ENCODE measurements around the gene NOSTRIN. TPM values are rescaled to one million over a fixed set of nuclear protein-coding genes. Genes with fewer than 3 reads are reported as not detected.
A peak's percentile ranks its signal among the peaks of the same experiment; 100 is the strongest.

The NOSTRIN gene
- total RNA-seq, 1 experiment from 2014 or later = 0.68 TPM

DNA sequence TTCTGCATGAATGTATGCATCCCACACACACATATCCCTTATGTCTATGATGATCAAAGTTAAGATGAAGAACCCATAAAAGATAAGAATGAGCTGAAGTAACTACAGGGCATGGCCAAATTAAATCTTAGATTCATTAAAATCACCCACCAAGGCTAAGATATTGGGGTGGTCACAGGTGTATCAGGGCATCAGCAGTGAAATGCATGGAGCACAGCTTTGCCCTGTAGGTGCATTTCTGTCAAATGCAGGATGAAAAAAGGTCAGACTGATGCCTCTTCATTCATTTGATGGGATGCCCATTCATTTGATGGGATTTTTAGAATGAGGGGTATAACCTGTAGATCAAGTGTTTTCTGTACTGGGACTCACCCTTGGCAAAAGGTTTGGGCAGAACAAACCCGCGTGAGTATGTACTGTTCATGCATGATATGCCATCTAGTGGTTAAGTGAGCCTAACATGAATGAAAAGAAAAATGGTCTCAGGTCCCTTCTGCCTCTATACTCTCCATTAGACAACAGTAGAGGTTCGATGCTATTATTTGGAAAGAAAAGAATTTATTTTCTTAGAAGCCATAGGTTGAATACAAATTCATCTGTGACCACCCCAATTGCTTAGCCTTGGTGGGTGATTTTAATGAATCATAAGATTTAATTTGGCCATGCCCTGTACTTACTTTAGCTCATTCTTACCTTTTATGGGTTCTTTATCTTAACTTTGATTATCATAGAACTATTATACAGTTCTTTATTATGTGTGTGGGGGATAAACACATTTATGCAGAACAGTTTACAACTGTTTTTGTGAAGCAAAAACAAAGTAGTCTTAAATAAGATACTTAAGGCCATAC, 43.2 kb upstream of the NOSTRIN start:
- intact Hi-C loops (cut with micrococcal nuclease; ENCODE audit: unreplicated experiment) = loop anchor here (1.0 kb wide), 1 partner anchor 413 kb away; no protein-coding TSS in a partner anchor
- Histone ChIP-seq H4K20me1 (ENCODE audit: insufficient read depth) (no peaks in the 10 kb centered on the region), H3K36me3 (ENCODE audit: low read depth) (no peaks in the 10 kb centered on the region), H3K27me3 (ENCODE audit: insufficient read depth, low read depth) (no peaks in the 10 kb centered on the region), H3K4me3 (no peak overlapping the region), H3F3A (ENCODE audit: insufficient read depth, low read depth) (no peaks in the 10 kb centered on the region), H3K4me2 (no peak overlapping the region), H2AFZ (no peak overlapping the region), H3K4me1 (replicated peaks; ENCODE audit: insufficient read depth) (no peaks in the 10 kb centered on the region), H3K27ac (no peak overlapping the region), H3K9me2 (ENCODE audit: insufficient read depth) (no peaks in the 10 kb centered on the region), H3K9me3 (ENCODE audit: insufficient read depth, low read depth) (no peaks in the 10 kb centered on the region), H3K79me2 (ENCODE audit: low read depth) (no peaks in the 10 kb centered on the region)
- POLR2A ChIA-PET (ENCODE audit: unreplicated experiment) = no interaction called here
- no TSS peak for BruUV-seq (replicated peaks)
- DNase-seq = no peak
- TF ChIP-seq EZH2 (IDR thresholded peaks at IDR 0.05; ENCODE audit: low read depth) = no peak
- TF ChIP-seq, protein P1, sequence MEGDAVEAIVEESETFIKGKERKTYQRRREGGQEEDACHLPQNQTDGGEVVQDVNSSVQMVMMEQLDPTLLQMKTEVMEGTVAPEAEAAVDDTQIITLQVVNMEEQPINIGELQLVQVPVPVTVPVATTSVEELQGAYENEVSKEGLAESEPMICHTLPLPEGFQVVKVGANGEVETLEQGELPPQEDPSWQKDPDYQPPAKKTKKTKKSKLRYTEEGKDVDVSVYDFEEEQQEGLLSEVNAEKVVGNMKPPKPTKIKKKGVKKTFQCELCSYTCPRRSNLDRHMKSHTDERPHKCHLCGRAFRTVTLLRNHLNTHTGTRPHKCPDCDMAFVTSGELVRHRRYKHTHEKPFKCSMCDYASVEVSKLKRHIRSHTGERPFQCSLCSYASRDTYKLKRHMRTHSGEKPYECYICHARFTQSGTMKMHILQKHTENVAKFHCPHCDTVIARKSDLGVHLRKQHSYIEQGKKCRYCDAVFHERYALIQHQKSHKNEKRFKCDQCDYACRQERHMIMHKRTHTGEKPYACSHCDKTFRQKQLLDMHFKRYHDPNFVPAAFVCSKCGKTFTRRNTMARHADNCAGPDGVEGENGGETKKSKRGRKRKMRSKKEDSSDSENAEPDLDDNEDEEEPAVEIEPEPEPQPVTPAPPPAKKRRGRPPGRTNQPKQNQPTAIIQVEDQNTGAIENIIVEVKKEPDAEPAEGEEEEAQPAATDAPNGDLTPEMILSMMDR (conservative IDR thresholded peaks at IDR 0.05) = peak; percentile 51
- CTCF ChIA-PET = no interaction called here

- no peaks in the 10 kb centered on the region for H3K9me2 ChIP-seq (ENCODE audit: insufficient read depth)
- no peak overlapping the region for H3K4me3 ChIP-seq
- DNase-seq = no peak
- TF ChIP-seq, protein P1 (conservative IDR thresholded peaks at IDR 0.05) = no peak
- TF ChIP-seq EZH2 (IDR thresholded peaks at IDR 0.05; ENCODE audit: low read depth) = no peak
- no TSS peak for BruUV-seq (replicated peaks)
- no peak overlapping the region for H2AFZ ChIP-seq
- POLR2A ChIA-PET (ENCODE audit: unreplicated experiment) = no interaction called here
- H3K36me3 ChIP-seq (ENCODE audit: low read depth) = no peaks in the 10 kb centered on the region
- no peaks in the 10 kb centered on the region for H4K20me1 ChIP-seq (ENCODE audit: insufficient read depth)
- H3K79me2 ChIP-seq (ENCODE audit: low read depth) = no peaks in the 10 kb centered on the region
- CTCF ChIA-PET = no interaction called here
- H3K27me3 ChIP-seq (ENCODE audit: insufficient read depth, low read depth) = no peaks in the 10 kb centered on the region
- no peaks in the 10 kb centered on the region for H3K9me3 ChIP-seq (ENCODE audit: insufficient read depth, low read depth)
- no peak overlapping the region for H3K27ac ChIP-seq
- H3F3A ChIP-seq (ENCODE audit: insufficient read depth, low read depth) = no peaks in the 10 kb centered on the region
- intact Hi-C loops (cut with micrococcal nuclease; ENCODE audit: unreplicated experiment) = no loop called here
- no peak overlapping the region for H3K4me2 ChIP-seq
- no peaks in the 10 kb centered on the region; the same call in 1 of the 2 replicates for H3K4me1 ChIP-seq (replicated peaks; ENCODE audit: insufficient read depth)
Observed at GRCh38 chr2:168765401-168765800, 37.0 kb upstream of the NOSTRIN start.

- no peak for TF ChIP-seq EZH2 (IDR thresholded peaks at IDR 0.05; ENCODE audit: low read depth)
- TF ChIP-seq, protein P1 (conservative IDR thresholded peaks at IDR 0.05) = no peak
- ChIA-PET CTCF (no interaction called here), POLR2A (ENCODE audit: unreplicated experiment) (no interaction called here)
- no peak overlapping the region for H3K4me3 ChIP-seq
- no peaks in the 10 kb centered on the region for H3F3A ChIP-seq (ENCODE audit: insufficient read depth, low read depth)
- no TSS peak for BruUV-seq (replicated peaks)
- H3K36me3 ChIP-seq (ENCODE audit: low read depth) = no peaks in the 10 kb centered on the region
- no peaks in the 10 kb centered on the region for H4K20me1 ChIP-seq (ENCODE audit: insufficient read depth)
- H3K27ac ChIP-seq = no peak overlapping the region
- H3K9me3 ChIP-seq (ENCODE audit: insufficient read depth, low read depth) = no peaks in the 10 kb centered on the region
- no peak overlapping the region for H2AFZ ChIP-seq
- H3K79me2 ChIP-seq (ENCODE audit: low read depth) = no peaks in the 10 kb centered on the region
- H3K4me1 ChIP-seq (replicated peaks; ENCODE audit: insufficient read depth) = no peaks in the 10 kb centered on the region; the same call in 1 of the 2 replicates
- intact Hi-C loops (cut with micrococcal nuclease; ENCODE audit: unreplicated experiment) = no loop called here
- no peaks in the 10 kb centered on the region for H3K9me2 ChIP-seq (ENCODE audit: insufficient read depth)
- peak in 1 of 2 experiments; percentile 6 for DNase-seq
- H3K27me3 ChIP-seq (ENCODE audit: insufficient read depth, low read depth) = no peaks in the 10 kb centered on the region
- no peak overlapping the region for H3K4me2 ChIP-seq
Observed at GRCh38 chr2:168766600-168766999, 35.8 kb upstream of the NOSTRIN start.
